Chondrocyte (in vitro differentiated cells): ENCODE measurements around the gene SEPTIN7. TPM values are rescaled to one million over a fixed set of nuclear protein-coding genes. Genes with fewer than 3 reads are reported as not detected.
A peak's percentile ranks its signal among the peaks of the same experiment; 100 is the strongest.

Source experiments
- DNase-seq: peaks from one replicate; pipeline ENCODE4 v3.0.0; 2021; ENCODE audit warnings: mixed read lengths, low spot score
- H3K27ac Mint-ChIP-seq: one replicate; pipeline ENCODE4 v1.8.0; 2021; ENCODE audit warnings: mild to moderate bottlenecking, moderate library complexity, mixed read lengths; ENCODE audit not compliant: unreplicated experiment
- H3K27me3 Mint-ChIP-seq: 2 replicates; pipeline ENCODE4 v1.8.0; 2021; ENCODE audit warnings: low read depth, mixed read lengths
- H3K36me3 Mint-ChIP-seq: 2 replicates; pipeline ENCODE4 v1.8.0; 2021; ENCODE audit warnings: low read depth, mixed read lengths
- H3K4me1 Mint-ChIP-seq: 2 replicates; pipeline ENCODE4 v1.8.0; 2021; ENCODE audit warnings: low read depth, mild to moderate bottlenecking, mixed read lengths
- H3K4me3 Mint-ChIP-seq: one replicate; pipeline ENCODE4 v1.8.0; 2021; ENCODE audit warnings: mild to moderate bottlenecking, moderate library complexity, mixed read lengths; ENCODE audit not compliant: unreplicated experiment
- H3K9me3 Mint-ChIP-seq: 2 replicates; pipeline ENCODE4 v1.8.0; 2021; ENCODE audit warnings: low read depth, mixed read lengths
- CTCF ChIP-seq: fragments of 200-600 bp; sonication (generic); IDR thresholded peaks from 2 replicates; pipeline ENCODE4 v1.5.0; 2021; ENCODE audit warnings: antibody characterized with exemption, mild to moderate bottlenecking, moderate library complexity
- total RNA-seq: library from RNA; stranded (reverse); gene quantifications from 3 replicates; pipeline ENCODE4 v1.2.1, GENCODE V29; 2021

SEPTIN7 gene
- total RNA-seq, 1 donor from 2014 or later, result 380 TPM

DNA sequence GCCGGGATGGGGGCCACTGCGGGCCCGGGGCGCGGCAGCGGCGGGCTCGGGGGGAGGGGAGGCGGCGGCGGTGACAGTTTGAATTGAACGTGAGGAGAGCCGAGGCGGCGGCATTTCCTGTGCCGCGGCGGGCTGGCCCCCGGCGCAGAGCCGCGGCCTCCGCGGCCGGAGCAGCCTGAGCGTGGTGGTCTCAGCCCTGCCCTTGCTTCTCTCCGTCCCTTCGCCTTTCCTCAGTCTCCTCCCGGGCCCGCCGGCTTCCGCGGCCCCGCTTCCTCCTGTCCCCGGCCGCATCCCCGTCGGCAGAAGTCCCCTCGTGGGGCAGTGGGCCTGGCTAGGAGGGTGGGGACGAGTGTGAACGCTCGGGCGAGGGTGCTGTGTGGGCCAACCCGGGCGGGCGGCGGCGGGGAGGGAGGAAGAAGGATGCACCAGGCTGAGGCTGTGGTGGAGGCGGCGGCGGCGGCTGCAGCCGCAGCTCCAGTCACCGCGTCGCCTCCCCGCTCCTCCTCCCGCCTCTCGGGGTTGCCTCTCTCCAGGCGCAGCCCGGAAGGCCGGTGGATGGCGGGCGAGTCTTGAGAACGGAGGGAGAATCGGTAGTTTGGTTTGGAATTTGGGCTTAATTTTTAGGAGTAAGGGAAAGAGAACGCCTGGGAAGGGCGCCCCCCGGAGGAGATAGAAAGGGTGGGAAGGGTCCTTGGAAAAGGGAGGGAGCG, 690 bp downstream of the SEPTIN7 start:
- Mint-ChIP-seq H3K4me1 (peaks cover 44% of the 10 kb centered on the region), H3K27me3 (no peaks in the 10 kb centered on the region), H3K36me3 (no peaks in the 10 kb centered on the region), H3K4me3 (peak overlapping the region; percentile 98), H3K9me3 (no peaks in the 10 kb centered on the region), H3K27ac (peak overlapping the region; percentile 96)
- peak; percentile 93 for TF ChIP-seq CTCF
- peak; percentile 92 for DNase-seq

- H3K27me3 Mint-ChIP-seq, result no peaks in the 10 kb centered on the region
- peaks cover 48% of the 10 kb centered on the region for H3K4me1 Mint-ChIP-seq
- peak overlapping the region; percentile 98 for H3K4me3 Mint-ChIP-seq
- no peaks in the 10 kb centered on the region for H3K9me3 Mint-ChIP-seq
- H3K36me3 Mint-ChIP-seq, result no peaks in the 10 kb centered on the region
- no peak for DNase-seq
- no peak for TF ChIP-seq CTCF
- H3K27ac Mint-ChIP-seq, result peak overlapping the region; percentile 96
Observed at GRCh38 chr7:35802102-35802466, 1.2 kb downstream of the SEPTIN7 start.

DNA sequence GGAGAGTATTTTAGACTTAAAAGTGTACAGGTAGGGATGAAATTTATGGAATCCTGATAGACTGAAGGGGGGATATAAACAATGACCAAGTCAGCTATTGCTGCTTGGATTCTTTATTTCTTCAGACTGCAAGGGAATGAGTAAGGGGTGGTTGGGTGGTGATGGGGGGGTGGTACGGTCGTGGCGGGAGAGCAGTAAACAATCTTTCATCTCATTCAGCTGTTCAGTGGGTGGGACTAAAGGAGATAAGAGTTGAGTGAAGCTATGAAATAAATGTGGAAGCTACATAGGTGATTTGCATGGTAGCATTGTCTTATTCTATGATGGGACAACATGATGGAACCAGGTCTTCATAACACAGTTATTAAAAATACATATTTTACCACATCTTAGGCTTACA, 1.8 kb downstream of the SEPTIN7 start:
- no peaks in the 10 kb centered on the region for H3K27me3 Mint-ChIP-seq
- peaks cover 48% of the 10 kb centered on the region for H3K4me1 Mint-ChIP-seq
- no peak for DNase-seq
- no peaks in the 10 kb centered on the region for H3K9me3 Mint-ChIP-seq
- H3K36me3 Mint-ChIP-seq, result no peaks in the 10 kb centered on the region
- H3K4me3 Mint-ChIP-seq, result peak overlapping the region; percentile 98
- peak overlapping the region; percentile 96 for H3K27ac Mint-ChIP-seq
- no peak for TF ChIP-seq CTCF

- H3K4me3 Mint-ChIP-seq, result peak overlapping the region; percentile 98
- H3K27me3 Mint-ChIP-seq, result no peaks in the 10 kb centered on the region
- DNase-seq, result no peak
- no peak for TF ChIP-seq CTCF
- no peaks in the 10 kb centered on the region for H3K36me3 Mint-ChIP-seq
- H3K27ac Mint-ChIP-seq, result peak overlapping the region; percentile 96
- H3K4me1 Mint-ChIP-seq, result peaks cover 63% of the 10 kb centered on the region
- H3K9me3 Mint-ChIP-seq, result no peaks in the 10 kb centered on the region
Observed at GRCh38 chr7:35804231-35804970, 3.5 kb downstream of the SEPTIN7 start.

- Mint-ChIP-seq H3K36me3 (peaks cover 1% of the 10 kb centered on the region), H3K27ac (peak overlapping the region; percentile 38), H3K27me3 (no peaks in the 10 kb centered on the region), H3K4me1 (peaks cover 70% of the 10 kb centered on the region), H3K9me3 (no peaks in the 10 kb centered on the region), H3K4me3 (no peak overlapping the region)
- DNase-seq, result no peak
- TF ChIP-seq CTCF, result no peak
Observed at GRCh38 chr7:35805876-35806275, 5.0 kb downstream of the SEPTIN7 start.
